H1 (cell line): ENCODE measurements around the gene SYN1. TPM values are rescaled to one million over a fixed set of nuclear protein-coding genes. Genes with fewer than 3 reads are reported as not detected.

Source experiments
- BACH1 ChIP-seq: IDR thresholded peaks from 2 replicates; pipeline ENCODE4 v1.6.1; 2012; ENCODE audit warnings: low read length, improper control_type of control experiment
- EZH2 ChIP-seq: fragments of 200-600 bp; sonication (generic); IDR thresholded peaks from 2 replicates; pipeline ENCODE4 v1.7.1; 2012; ENCODE audit warnings: low read depth, mild to moderate bottlenecking, moderate library complexity, low read length, inconsistent platforms; ENCODE audit not compliant: severe bottlenecking
- FOSL1 ChIP-seq: IDR thresholded peaks from 2 replicates; pipeline ENCODE4 v1.6.1; 2011; ENCODE audit warnings: mild to moderate bottlenecking, low read depth, low read length, moderate library complexity; ENCODE audit not compliant: insufficient read depth
- GABPA ChIP-seq: IDR thresholded peaks from 2 replicates; pipeline ENCODE4 v1.6.1; 2011; ENCODE audit warnings: mild to moderate bottlenecking, low read length, moderate library complexity, borderline replicate concordance; ENCODE audit not compliant: insufficient read depth
- KDM1A ChIP-seq: fragments of 200-600, 300-600 bp; sonication (generic); IDR thresholded peaks from 2 replicates; pipeline ENCODE4 v1.7.1; 2016; ENCODE audit warnings: mild to moderate bottlenecking, low read length, borderline replicate concordance
- KDM5A ChIP-seq: fragments of 200-600 bp; IDR thresholded peaks from 2 replicates; pipeline ENCODE4 v1.7.1; 2012; ENCODE audit warnings: mild to moderate bottlenecking, low read length, inconsistent platforms, mixed read lengths
- POLR2AphosphoS5 ChIP-seq: IDR thresholded peaks from 2 replicates; pipeline ENCODE4 v1.6.1; 2011; ENCODE audit warnings: low read depth, low read length
- RAD21 ChIP-seq, 2 experiments: IDR thresholded peaks in 1 of 2; conservative IDR thresholded peaks in 1 of 2; 2 replicates each; pipeline ENCODE4 v1.6.1; 2011; ENCODE audit warnings: low read depth in 2 of 2, low read length in 2 of 2, improper control_type of control experiment in 1 of 2, inconsistent platforms in 1 of 2, mild to moderate bottlenecking in 1 of 2, moderate library complexity in 1 of 2
- SP1 ChIP-seq: IDR thresholded peaks from 2 replicates; pipeline ENCODE4 v1.6.1; 2011; ENCODE audit warnings: low read depth, low read length
- SP2 ChIP-seq: IDR thresholded peaks from 2 replicates; pipeline ENCODE4 v1.6.1; 2012; ENCODE audit warnings: mild to moderate bottlenecking, low read length, inconsistent platforms
- SUZ12 ChIP-seq: fragments of 200-600 bp; sonication (generic); IDR thresholded peaks from 2 replicates; pipeline ENCODE4 v1.6.1; 2012; ENCODE audit warnings: mild to moderate bottlenecking, inconsistent platforms, low read length, moderate library complexity, mixed read lengths
- polyA plus RNA-seq, 7 experiments: library from polyadenylated mRNA; depleted of rRNA in 3 of 7; stranded (reverse) in 5 of 7; unstranded in 2 of 7; fragments of >200 nt in 5 of 7; fragments of 200-250 nt in 2 of 7; gene quantifications; 1 replicate in 5 of 7; 2 replicates in 1 of 7; 4 replicates in 1 of 7; pipeline versions ENCODE4 v1.2.1 to v1.2.3, GENCODE V29; 2011 to 2013; ENCODE audit warnings: missing spikeins in 2 of 7, mixed read lengths in 2 of 7
- total RNA-seq: library from RNA; stranded (reverse); fragmentation: NEBNext Ultra II Directional; extraction: Animal tissue kit (Norgen Biotek cat#: 25700); gene quantifications from 2 replicates; pipeline ENCODE4 v1.2.1, GENCODE V29; 2021
- TF ChIP-seq, protein P1 (sequence below): IDR thresholded peaks from 2 replicates; pipeline ENCODE4 v1.6.1; 2012; ENCODE audit warnings: low read length, inconsistent platforms

Gene SYN1
- total and polyA plus RNA-seq, 2 of the 8 experiments (the other 6 are each of a cell fraction or from before 2014, with no cell fraction given), result 2.1 to 14.1 TPM

DNA sequence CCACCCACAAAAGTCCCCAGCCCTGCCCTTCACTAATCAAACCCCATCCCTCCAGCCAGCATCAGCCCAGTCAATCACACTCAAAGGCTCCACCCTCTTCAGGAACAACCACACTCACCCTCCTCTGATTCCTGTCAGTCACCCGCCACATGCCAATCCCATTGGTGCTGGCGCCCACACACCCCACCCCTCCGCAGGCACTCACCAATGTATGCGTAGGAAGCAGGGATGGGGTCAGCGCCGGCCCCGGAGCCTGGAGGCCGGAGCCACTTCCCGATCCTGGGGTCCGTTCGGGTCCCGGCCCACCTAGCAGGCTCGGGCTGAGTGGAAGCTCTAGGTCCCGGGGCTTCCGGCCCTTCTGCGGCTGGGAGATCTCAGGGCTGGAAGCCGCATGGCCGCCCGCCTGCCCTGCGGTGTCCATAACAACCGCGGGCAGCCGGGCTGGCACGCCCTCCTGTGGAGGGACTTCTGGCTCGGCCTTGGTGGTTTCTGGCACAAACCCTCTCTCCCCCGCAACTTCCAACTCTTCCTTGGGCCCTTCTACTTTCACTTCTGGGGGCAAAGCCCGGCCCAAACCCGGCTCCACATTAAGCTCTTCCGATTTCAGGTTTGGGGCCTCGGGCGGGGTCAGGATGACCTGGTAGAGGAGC, 18.0 kb upstream of the SYN1 start (continued):
- no peak for TF ChIP-seq KDM1A
- TF ChIP-seq KDM5A, result no peak
- no peak for TF ChIP-seq POLR2AphosphoS5
- TF ChIP-seq, protein P1, sequence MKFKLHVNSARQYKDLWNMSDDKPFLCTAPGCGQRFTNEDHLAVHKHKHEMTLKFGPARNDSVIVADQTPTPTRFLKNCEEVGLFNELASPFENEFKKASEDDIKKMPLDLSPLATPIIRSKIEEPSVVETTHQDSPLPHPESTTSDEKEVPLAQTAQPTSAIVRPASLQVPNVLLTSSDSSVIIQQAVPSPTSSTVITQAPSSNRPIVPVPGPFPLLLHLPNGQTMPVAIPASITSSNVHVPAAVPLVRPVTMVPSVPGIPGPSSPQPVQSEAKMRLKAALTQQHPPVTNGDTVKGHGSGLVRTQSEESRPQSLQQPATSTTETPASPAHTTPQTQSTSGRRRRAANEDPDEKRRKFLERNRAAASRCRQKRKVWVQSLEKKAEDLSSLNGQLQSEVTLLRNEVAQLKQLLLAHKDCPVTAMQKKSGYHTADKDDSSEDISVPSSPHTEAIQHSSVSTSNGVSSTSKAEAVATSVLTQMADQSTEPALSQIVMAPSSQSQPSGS, result no peak
- TF ChIP-seq SUZ12, result no peak
- no peak for TF ChIP-seq FOSL1
- peak; percentile 26; the same call in 1 of the 2 replicates for TF ChIP-seq SP2
- no peak for TF ChIP-seq EZH2
- TF ChIP-seq RAD21 (IDR thresholded peaks at IDR 0.05 in 1 of 2, conservative IDR thresholded peaks at IDR 0.05 in 1 of 2; ENCODE audit: low read depth in 2 of 2, low read length in 2 of 2), result peak in 1 of 2 experiments; percentile 14; a peak in 1 of 4 replicates
- no peak for TF ChIP-seq BACH1
- TF ChIP-seq GABPA, result no peak
- TF ChIP-seq SP1, result peak; percentile 67; the same call in 1 of the 2 replicates
- TF ChIP-seq, all 59 proteins: peak for 4
